Suprapubic skin (tissue), 3 donors: ENCODE results near the gene SLC22A14.

Source experiments
- CTCF ChIP-seq, 2 donors: fragments of 200-600 bp in 1 of 2; fragments of 450-650 bp in 1 of 2; sonication (generic) in 1 of 2; IDR thresholded peaks; one replicate each; pipeline ENCODE4 v1.5.1; 2016 to 2019; ENCODE audit warnings: antibody characterized with exemption in 2 of 2, mild to moderate bottlenecking in 1 of 2, moderate library complexity in 1 of 2
- EP300 ChIP-seq: sonication (generic); formaldehyde crosslinking; IDR thresholded peaks from one replicate; pipeline ENCODE4 v1.6.1; 2017; ENCODE audit warnings: antibody characterized with exemption
- POLR2A ChIP-seq, 2 donors: fragments of 450-650 bp; IDR thresholded peaks; one replicate each; pipeline ENCODE4 v1.6.1; 2017; ENCODE audit warnings: antibody characterized with exemption in 2 of 2, mild to moderate bottlenecking in 2 of 2, moderate library complexity in 2 of 2

- TF ChIP-seq CTCF (IDR thresholded peaks at IDR 0.05), result no peak
- TF ChIP-seq POLR2A (IDR thresholded peaks at IDR 0.05), result no peak
- TF ChIP-seq EP300, result no peak
These were observed 52.3 kb downstream of the SLC22A14 start for GRCh38 chr3:38334142-38335055.
